HG03025 (cell line): Measurements from ENCODE around the gene ZNF700.
"Not testable (repeated sequence)": the region's sequence is repeated elsewhere in the genome, so short reads cannot be mapped to it uniquely, and the experiment has no call there.

Experiments
- ATAC-seq: cut with Tn5 transposase; IDR thresholded peaks from one replicate; pipeline ENCODE4 v1.9.1; 2021; ENCODE audit warnings: mild to moderate bottlenecking, moderate library complexity; ENCODE audit not compliant: unreplicated experiment, low FRiP score

Gene ZNF700

GRCh38 chr19:11924886-11925650 lies at the start of gene ZNF700:
Gene ZNF700 (plus strand): TSS chr19:11925107. CDS start chr19:11925211, 104 bp downstream.
- peak; percentile 80 for ATAC-seq

DNA sequence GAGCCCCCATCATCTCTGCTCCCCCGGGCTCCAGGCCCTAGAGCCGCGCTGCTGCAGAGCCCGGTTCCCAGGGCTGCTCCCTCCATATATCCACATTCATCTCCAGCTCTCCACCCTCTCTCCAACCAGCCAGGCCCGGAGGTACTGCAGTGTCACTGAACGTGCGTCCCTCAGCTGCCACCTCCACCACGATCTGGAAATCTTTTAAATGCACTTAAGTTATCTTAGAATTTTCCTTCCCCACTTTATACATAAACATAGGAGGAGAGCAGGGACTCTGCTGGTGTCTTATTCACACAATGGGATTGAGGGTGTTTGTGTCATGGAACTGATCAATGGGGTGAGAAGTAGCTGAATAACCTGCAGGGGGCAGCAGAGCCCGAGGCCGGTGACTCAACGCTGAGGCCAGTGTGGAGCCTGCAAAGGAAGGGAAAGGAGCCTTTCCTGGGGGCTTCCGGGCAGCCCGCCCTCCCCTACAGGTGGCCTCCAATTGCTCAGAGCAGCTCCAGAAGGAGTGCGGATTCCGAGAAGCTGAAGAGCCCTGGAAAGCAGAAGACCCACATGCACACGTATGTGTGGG lies 45.1 kb upstream of the ZNF700 start:
- not testable (repeated sequence) for ATAC-seq

GRCh38 chr19:11880598-11880997 lies 44.3 kb upstream of the ZNF700 start:
- no peak for ATAC-seq

DNA sequence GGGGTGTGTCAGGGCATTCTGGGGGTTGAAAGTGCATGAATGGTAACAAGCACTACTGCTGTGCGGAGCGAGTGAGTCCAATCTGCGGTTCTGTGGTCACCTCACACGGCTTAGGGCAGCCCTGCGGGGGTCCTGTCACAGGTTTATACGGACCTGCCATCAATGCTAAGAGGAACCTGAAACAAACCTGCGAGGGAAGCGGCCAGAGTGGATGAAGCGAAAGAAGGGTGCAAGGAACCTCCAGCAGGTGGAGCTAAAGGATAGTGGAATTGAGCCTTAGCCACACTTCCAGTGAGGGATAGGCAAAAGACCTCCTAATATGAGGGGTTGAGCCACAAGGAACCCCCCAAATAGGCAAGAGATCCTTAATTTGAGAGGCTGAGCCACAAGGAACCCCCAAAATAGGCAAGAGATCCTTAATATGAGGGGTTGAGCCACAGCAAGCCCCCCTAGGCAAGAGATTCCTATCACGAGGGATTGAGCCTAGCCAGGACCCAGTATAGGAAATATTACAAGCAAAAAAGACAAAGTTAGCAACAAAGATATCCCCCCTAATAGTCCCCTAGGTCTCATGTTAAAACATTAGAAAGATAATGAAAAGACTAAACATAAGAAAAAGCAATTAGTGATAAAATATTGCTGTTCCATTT lies 43.6 kb upstream of the ZNF700 start:
- ATAC-seq = no peak

GRCh38 chr19:11882606-11883005 lies 42.3 kb upstream of the ZNF700 start:
- no peak for ATAC-seq

GRCh38 chr19:11887234-11887610 lies 37.7 kb upstream of the ZNF700 start:
- ATAC-seq = no peak

DNA sequence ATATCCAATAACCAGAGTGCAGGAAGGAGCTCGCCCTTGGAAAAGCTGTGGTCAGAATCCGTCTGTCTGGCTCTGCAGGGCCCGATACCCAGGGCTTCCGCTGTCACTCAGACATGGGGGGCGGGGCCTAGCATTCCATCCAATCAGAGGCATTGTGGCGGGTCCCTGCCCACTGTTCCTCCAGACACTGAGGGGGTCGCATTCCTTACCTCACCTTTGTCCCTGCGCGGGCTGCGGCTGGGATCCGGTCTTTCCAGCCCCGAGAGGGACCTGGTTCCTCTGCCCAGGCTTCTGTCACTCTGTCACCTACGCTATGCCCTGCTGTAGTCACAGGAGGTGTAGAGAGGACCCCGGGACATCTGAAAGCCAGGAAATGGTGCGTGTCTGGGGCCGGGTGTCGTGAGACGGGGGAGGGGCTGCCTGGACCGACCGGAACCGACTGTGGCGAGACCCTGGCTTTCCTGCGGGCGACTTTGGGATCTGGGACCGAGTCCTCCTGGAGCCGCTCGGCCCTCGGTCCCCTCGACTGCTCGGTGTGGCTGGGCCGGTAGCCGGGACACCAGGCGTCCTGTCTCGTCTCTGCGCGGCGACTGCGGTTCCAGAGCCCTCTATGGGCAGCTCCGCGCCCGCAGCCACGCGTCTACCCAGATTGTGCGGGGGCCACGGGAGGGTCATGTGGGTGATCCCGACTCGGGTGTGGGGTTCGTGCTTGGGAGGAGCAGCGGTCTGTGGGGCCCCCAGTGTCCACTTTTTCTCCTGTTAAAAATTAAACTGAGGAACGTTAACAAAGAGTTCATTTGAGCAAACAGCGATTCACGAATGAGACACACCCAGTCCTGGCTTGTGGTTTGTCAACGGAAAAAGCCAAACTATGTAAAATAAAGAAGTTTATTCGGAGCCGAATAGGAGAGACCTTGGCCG lies 37.0 kb upstream of the ZNF700 start, which contains the start of gene ZNF69:
Gene ZNF69 (plus strand): TSS at position 172 of the 921 bp plus-strand sequence. CDS start 142 bp downstream, at position 314.
- no peak for ATAC-seq

DNA sequence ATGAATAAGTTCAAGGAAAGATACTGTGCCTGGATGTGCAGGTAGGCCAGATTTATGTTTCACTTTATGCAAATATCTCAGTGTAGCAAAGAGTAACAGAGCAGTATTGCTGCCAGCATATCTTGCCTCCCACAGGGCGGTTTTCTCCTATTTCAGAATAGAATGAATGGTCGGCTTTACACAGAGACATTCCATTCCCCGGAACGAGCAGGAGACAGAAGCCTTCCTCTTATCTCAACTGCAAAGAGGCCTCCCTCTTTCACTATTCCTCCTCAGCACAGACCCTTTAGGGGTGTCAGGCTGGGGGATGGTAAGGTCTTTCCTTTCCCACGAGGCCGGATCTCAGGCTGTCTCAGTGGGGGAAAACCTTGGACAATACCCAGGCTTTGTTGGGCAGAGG lies 35.0 kb upstream of the ZNF700 start:
- ATAC-seq = not testable (repeated sequence)

DNA sequence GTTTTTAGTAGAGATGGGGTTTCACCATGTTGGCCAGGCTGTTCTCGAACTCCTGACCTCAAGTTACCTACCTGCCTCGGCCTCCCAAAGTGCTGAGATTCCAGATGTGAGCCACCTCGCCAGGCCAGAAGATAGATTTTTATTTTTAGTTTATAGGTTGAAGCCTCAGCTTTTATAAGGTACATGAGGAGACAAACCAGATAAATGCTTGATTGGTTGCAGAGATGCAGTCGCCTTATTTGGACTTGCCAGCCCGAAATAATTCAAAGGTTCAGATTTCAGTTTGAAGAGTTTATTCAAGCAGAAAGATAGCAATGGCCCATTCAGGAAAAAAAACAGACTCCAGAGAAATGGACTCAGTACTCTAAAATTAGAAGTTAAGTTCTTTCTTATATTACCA lies 34.3 kb upstream of the ZNF700 start:
- no peak for ATAC-seq

GRCh38 chr19:11894851-11895250 lies 30.1 kb upstream of the ZNF700 start:
- no peak for ATAC-seq

DNA sequence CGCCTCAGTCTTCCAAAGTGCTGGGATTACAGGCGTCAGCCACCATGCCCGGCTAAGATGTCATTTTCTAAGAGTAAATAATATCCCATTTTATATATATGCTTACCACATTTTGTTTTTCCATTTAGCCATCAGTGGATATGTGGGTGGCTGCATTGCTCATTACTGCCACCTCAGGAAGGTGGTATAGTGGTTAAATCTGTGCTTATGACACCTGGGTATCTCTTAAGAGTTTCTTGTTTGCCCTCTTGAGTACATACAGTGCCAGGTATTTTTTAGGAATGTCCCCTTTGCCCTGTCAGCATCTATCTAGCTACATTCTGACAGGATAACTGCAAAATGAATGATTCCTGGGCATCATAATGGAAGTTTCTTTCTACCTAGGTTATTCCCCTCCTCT lies 22.7 kb upstream of the ZNF700 start:
- ATAC-seq = no peak

- no peak for ATAC-seq
Observed at GRCh38 chr19:11905928-11906327, 19.0 kb upstream of the ZNF700 start.

- ATAC-seq = not testable (repeated sequence)
Observed at GRCh38 chr19:11911937-11912336, 13.0 kb upstream of the ZNF700 start.

- ATAC-seq = not testable (repeated sequence)
Observed at GRCh38 chr19:11914417-11915051, 10.4 kb upstream of the ZNF700 start.

DNA sequence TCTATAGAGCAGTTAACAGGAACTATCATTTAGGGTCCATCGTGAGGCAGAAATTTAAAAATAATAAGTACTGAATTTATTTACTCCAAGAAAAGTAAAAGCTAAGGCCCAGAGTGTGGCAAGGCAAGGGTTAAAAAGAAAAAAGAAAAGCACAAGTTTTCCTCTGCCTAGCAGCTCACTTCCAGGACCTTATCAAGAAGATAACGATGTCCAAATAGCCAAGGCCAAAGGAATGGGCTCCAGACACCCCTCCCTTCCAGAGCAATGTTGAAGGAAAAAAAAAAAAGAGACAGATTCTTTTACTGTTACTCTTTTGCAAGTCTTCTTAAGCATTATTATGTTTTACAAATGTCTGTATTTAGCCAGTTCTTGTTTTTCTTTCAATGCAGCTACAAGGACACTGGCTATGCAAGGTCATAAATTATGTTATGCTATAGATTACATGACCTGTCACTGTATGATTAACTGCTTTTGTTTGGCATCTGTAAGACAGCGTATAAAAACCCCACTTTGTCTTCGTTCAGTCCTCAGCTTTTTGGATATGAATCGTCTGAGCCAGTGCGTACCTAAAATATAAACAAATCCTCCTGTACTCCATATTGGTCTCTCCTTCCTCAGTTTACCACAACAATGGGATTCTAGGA lies 2.9 kb upstream of the ZNF700 start:
- no peak for ATAC-seq

DNA sequence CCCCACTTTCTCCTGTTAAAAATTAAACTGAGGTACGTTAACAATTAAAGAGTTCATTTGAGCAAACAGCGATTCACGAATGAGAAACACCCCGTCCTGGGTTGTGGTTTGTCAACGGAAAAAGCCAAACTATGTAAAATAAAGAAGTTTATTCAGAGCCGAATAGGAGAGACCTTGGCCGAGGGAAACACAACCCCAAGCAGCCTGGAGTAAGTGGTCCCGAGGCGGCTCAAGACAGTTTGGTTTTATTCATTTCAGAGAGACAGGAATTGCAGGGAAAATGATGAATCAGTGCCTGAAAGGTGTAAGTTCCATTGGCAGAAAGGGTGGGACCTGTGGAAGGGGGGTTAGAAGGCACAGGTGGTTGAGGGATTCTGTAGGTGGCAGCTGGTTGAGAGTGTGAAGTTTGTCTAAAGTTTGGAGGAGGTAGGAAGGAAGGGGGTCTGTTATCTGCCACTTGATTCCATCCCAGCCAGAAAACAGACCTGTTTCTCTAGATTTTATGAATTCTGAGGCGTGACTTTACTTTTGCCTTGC lies 812 bp downstream of the ZNF700 start:
- not testable (repeated sequence) for ATAC-seq

DNA sequence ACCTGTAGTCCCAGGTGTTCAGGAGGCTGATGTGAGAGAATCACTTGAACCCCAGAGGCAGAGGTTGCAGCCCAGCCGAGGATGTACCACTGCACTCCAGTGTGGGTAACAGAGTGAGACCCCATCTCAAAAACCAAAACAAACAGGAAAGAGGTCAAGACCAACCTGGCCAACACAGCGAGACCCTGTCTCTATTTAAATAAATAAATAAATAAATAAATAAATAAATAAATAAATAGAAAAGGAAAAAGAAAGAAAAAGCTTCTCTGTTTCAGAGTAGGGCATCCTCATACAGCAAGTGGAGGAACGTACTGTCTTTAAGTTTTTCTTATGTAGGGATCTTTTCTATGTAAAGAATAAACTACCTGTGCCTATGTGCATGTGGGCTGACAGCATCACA lies 2.3 kb downstream of the ZNF700 start:
- no peak for ATAC-seq

GRCh38 chr19:11931051-11931450 lies 6.1 kb downstream of the ZNF700 start:
- no peak for ATAC-seq

- ATAC-seq = no peak
Observed at GRCh38 chr19:11931513-11931912, 6.6 kb downstream of the ZNF700 start.
